Natural killer cell (primary cell): Measurements from ENCODE around the gene UBE2QL1. TPM values are rescaled to one million over a fixed set of nuclear protein-coding genes. Genes with fewer than 3 reads are reported as not detected.

Experiments used
- ATAC-seq, 3 donors: fragments of 150-1000 bp in 2 of 3; fragments of 200-7000 bp in 1 of 3; cut with Tn5 transposase; 1 replicate in 1 of 3; 2 replicates in 2 of 3; pipeline ENCODE4 v1.10.0; 2021; ENCODE audit warnings: mild to moderate bottlenecking in 2 of 3, moderate library complexity in 2 of 3
- DNase-seq, 2 donors: peaks; one replicate each; pipeline versions ENCODE4 v3.0.0 to v3.0.0-alpha.2; 2013 to 2021; ENCODE audit warnings: mixed read lengths in 1 of 2
- H3K27ac ChIP-seq: one replicate; pipeline ENCODE4 v1.5.1; 2013; ENCODE audit warnings: mild to moderate bottlenecking, low read length
- H3K27me3 ChIP-seq: one replicate; pipeline ENCODE4 v1.6.1; 2013; ENCODE audit warnings: low read length; ENCODE audit not compliant: control insufficient read depth, insufficient read depth
- H3K36me3 ChIP-seq: one replicate; pipeline ENCODE4 v1.6.1; 2013; ENCODE audit warnings: low read length; ENCODE audit not compliant: control insufficient read depth, insufficient read depth
- H3K4me1 ChIP-seq: one replicate; pipeline ENCODE4 v1.6.1; 2013; ENCODE audit warnings: low read length; ENCODE audit not compliant: control insufficient read depth, insufficient read depth
- H3K4me3 ChIP-seq: one replicate; pipeline ENCODE4 v1.5.1; 2013; ENCODE audit warnings: low read length
- H3K9me3 ChIP-seq: one replicate; pipeline ENCODE4 v1.6.1; 2013; ENCODE audit warnings: low read length; ENCODE audit not compliant: control insufficient read depth, insufficient read depth
- H3K27ac Mint-ChIP-seq, 2 donors: one replicate each; pipeline ENCODE4 v1.8.0; 2022; ENCODE audit warnings: mild to moderate bottlenecking in 2 of 2, mixed read lengths in 2 of 2, moderate library complexity in 1 of 2
- H3K27me3 Mint-ChIP-seq, 2 donors: one replicate each; pipeline ENCODE4 v1.8.0; 2022; ENCODE audit warnings: low read depth in 2 of 2, mixed read lengths in 2 of 2
- H3K36me3 Mint-ChIP-seq: one replicate; pipeline ENCODE4 v1.8.0; 2022; ENCODE audit warnings: mixed read lengths
- H3K4me1 Mint-ChIP-seq, 2 donors: one replicate each; pipeline ENCODE4 v1.8.0; 2022; ENCODE audit warnings: mixed read lengths in 2 of 2
- H3K4me3 Mint-ChIP-seq: one replicate; pipeline ENCODE4 v1.8.0; 2022; ENCODE audit warnings: mild to moderate bottlenecking, moderate library complexity, mixed read lengths
- H3K9me3 Mint-ChIP-seq, 2 donors: one replicate each; pipeline ENCODE4 v1.8.0; 2022; ENCODE audit warnings: mixed read lengths in 2 of 2
- WGBS: methylation state at CpG from one replicate; pipeline ENCODE4 v1.1.7; 2013; ENCODE audit warnings: missing lambda C conversion rate; ENCODE audit not compliant: insufficient coverage; 5-methylcytosine and 5-hydroxymethylcytosine counted together
- intact Hi-C: fragments of 100-400 bp; cut with micrococcal nuclease; formaldehyde crosslinking; loops from one replicate; pipeline ENCODE4 v1.14.2; 2022
- total RNA-seq, 4 donors: library from RNA; stranded (reverse); fragments of 120-200 nt in 1 of 4; gene quantifications; one replicate each; pipeline versions ENCODE4 v1.2.3 to v1.2.4, GENCODE V29; 2013 to 2022
- TF ChIP-seq, protein P1 (sequence below): fragments of 200-600 bp; IDR thresholded peaks from one replicate; pipeline ENCODE4 v1.8.0; 2022; ENCODE audit warnings: antibody characterized with exemption

Gene UBE2QL1
- total RNA-seq, 3 donors from 2014 or later (not counting 1 experiment from before 2014, with no cell fraction given): not detected

DNA sequence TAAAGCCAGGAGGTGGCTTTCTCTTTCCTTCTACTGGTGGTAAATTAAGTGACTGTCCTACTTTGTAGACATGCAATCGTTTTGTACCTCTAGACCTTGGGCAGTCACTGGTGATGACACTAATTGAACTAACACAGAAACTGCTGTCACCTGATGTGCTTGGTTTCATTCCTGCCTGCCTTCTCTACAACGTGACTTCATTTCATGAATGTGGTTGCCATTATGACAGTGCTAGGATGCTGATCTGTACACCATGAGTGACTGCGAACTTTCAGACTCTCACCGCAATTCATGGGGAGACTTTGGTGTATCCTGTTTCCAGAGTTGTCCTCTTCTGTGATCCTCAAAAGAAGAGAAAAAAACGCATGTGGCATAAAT lies 47.5 kb downstream of the UBE2QL1 start:
- Histone ChIP-seq H3K4me3 (no peak overlapping the region), H3K27ac (no peak overlapping the region), H3K9me3 (no peaks in the 10 kb centered on the region), H3K27me3 (no peaks in the 10 kb centered on the region), H3K4me1 (no peaks in the 10 kb centered on the region), H3K36me3 (no peaks in the 10 kb centered on the region)
- Mint-ChIP-seq H3K9me3 (peaks cover 0 to 2% of the 10 kb centered on the region in 2 donors), H3K4me1 (no peaks in the 10 kb centered on the region), H3K36me3 (no peaks in the 10 kb centered on the region), H3K27ac (no peak overlapping the region), H3K4me3 (no peak overlapping the region), H3K27me3 (peaks cover 4 to 8% of the 10 kb centered on the region in 2 donors)
- intact Hi-C loops: no loop called here
- TF ChIP-seq, protein P1, sequence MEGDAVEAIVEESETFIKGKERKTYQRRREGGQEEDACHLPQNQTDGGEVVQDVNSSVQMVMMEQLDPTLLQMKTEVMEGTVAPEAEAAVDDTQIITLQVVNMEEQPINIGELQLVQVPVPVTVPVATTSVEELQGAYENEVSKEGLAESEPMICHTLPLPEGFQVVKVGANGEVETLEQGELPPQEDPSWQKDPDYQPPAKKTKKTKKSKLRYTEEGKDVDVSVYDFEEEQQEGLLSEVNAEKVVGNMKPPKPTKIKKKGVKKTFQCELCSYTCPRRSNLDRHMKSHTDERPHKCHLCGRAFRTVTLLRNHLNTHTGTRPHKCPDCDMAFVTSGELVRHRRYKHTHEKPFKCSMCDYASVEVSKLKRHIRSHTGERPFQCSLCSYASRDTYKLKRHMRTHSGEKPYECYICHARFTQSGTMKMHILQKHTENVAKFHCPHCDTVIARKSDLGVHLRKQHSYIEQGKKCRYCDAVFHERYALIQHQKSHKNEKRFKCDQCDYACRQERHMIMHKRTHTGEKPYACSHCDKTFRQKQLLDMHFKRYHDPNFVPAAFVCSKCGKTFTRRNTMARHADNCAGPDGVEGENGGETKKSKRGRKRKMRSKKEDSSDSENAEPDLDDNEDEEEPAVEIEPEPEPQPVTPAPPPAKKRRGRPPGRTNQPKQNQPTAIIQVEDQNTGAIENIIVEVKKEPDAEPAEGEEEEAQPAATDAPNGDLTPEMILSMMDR: no peak
- ATAC-seq: no peak
- DNase-seq: no peak
- 71% methylated on average over 5 of the region's 5 CpGs for WGBS

DNA sequence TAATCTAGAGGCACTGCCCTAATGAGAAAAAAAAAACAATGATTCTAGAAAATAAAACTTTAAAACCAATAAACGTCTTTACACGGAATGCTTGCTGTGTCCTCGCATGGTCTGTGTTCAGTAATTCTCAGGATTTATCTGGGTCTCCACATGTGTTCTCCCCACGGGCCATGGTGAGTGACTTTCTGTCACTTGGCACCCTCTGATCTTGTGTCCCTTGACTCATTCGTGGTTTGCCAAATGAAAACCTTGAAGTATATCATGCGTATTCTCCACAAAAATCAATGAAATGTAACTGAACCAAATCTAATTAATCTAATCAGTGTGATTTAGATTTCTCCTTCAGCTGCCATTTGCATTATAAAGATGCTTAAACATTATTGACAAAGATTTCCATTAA lies 48.0 kb downstream of the UBE2QL1 start:
- H3K27me3 Mint-ChIP-seq: peaks cover 5 to 8% of the 10 kb centered on the region in 2 donors
- DNase-seq: no peak

DNA sequence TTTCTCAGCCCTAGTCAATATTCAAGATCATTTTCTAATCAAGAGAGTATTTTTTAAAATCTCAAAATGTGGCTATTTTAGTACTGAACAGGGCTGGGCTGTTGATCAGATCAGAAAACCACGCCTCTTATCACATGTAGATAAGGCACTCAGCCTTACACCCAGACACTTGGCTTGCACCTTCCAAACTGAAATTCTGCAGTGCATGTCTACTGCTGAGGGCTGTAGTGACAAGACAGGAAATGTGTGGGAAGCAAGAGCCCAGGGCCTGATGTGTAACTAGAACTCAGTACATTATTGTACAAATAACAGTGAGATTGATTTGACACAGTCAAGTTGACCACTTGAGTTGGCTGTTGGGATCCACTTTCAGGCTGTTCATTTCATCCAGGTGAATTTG lies 48.6 kb downstream of the UBE2QL1 start:
- no peak overlapping the region for H3K27ac Mint-ChIP-seq
- H3K27me3 Mint-ChIP-seq: peaks cover 2 to 5% of the 10 kb centered on the region in 2 donors
- Histone ChIP-seq H3K27ac (no peak overlapping the region), H3K9me3 (no peaks in the 10 kb centered on the region), H3K36me3 (no peaks in the 10 kb centered on the region), H3K4me1 (no peaks in the 10 kb centered on the region), H3K4me3 (no peak overlapping the region), H3K27me3 (no peaks in the 10 kb centered on the region)
- 89% methylated on average over 1 of the region's 1 CpG for WGBS
- ATAC-seq (no peak), DNase-seq (no peak)
- TF ChIP-seq, protein P1: no peak
- H3K4me1 Mint-ChIP-seq: no peaks in the 10 kb centered on the region
- no peak overlapping the region for H3K4me3 Mint-ChIP-seq
- intact Hi-C loops: no loop called here
- H3K9me3 Mint-ChIP-seq: peaks cover 0 to 2% of the 10 kb centered on the region in 2 donors
- no peaks in the 10 kb centered on the region for H3K36me3 Mint-ChIP-seq

More for the DNA sequence above, 48.0 kb downstream of the UBE2QL1 start:
- intact Hi-C loops: no loop called here
- Histone ChIP-seq H3K4me3 (no peak overlapping the region), H3K36me3 (no peaks in the 10 kb centered on the region), H3K27ac (no peak overlapping the region), H3K27me3 (no peaks in the 10 kb centered on the region), H3K4me1 (no peaks in the 10 kb centered on the region), H3K9me3 (no peaks in the 10 kb centered on the region)
- Mint-ChIP-seq H3K36me3 (no peaks in the 10 kb centered on the region), H3K9me3 (peaks cover 0 to 2% of the 10 kb centered on the region in 2 donors), H3K4me1 (no peaks in the 10 kb centered on the region), H3K27ac (no peak overlapping the region), H3K4me3 (no peak overlapping the region)
- ATAC-seq: no peak
- TF ChIP-seq, protein P1: no peak
- WGBS: 73% methylated on average over 6 of the region's 6 CpGs

DNA sequence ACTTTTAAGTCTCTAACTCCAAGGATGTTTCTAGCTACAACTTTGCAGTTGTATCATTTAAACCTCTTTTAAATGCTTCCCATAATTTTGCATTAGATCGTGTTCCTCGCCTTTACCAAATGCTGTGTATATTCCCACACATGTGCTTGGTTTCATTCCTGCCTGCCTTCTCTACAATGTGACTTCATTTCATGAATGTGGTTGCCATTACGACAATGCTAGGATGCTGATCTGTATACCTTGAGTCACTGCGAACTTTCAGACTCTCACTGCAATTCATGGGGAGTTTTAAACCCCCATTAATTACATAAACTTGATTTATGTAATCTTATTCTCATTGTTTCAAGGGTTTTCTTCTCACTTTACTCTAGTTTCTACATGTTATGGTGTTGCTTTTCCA lies 50.3 kb downstream of the UBE2QL1 start:
- Histone ChIP-seq H3K4me3 (no peak overlapping the region), H3K4me1 (no peaks in the 10 kb centered on the region), H3K9me3 (no peaks in the 10 kb centered on the region), H3K27me3 (no peaks in the 10 kb centered on the region), H3K27ac (no peak overlapping the region), H3K36me3 (no peaks in the 10 kb centered on the region)
- Mint-ChIP-seq H3K27ac (no peak overlapping the region), H3K9me3 (peaks cover 0 to 2% of the 10 kb centered on the region in 2 donors), H3K4me1 (no peaks in the 10 kb centered on the region), H3K4me3 (no peak overlapping the region), H3K36me3 (no peaks in the 10 kb centered on the region), H3K27me3 (peaks cover 5 to 8% of the 10 kb centered on the region in 2 donors)
- intact Hi-C loops: no loop called here
- DNase-seq: no peak
- TF ChIP-seq, protein P1: no peak
- no peak for ATAC-seq
- 89% methylated on average over 4 of the region's 4 CpGs for WGBS
